ENCODE results near the gene KLC4. TPM values are rescaled to one million over a fixed set of nuclear protein-coding genes. Genes with fewer than 3 reads are reported as not detected.
A peak's percentile ranks its signal among the peaks of the same experiment; 100 is the strongest.

The KLC4 gene
- total RNA-seq, 1 experiment from 2014 or later = 17.5 TPM

GRCh38 chr6:43095939-43096338 is 36.5 kb downstream of the KLC4 start:
- Histone ChIP-seq H3F3A (ENCODE audit: low read length, unreplicated experiment) (peaks cover 6% of the 10 kb centered on the region), H3K27ac (ENCODE audit: low read length) (peak overlapping the region; percentile 70), H3K36me3 (ENCODE audit: low read depth, low read length) (no peaks in the 10 kb centered on the region), H3K79me2 (ENCODE audit: low read length) (peaks cover 64% of the 10 kb centered on the region), H3K27me3 (ENCODE audit: low read length) (no peaks in the 10 kb centered on the region), H3K9me3 (ENCODE audit: low read length) (no peaks in the 10 kb centered on the region), H3K9me2 (replicated peaks; ENCODE audit: low read length) (no peaks in the 10 kb centered on the region), H3K4me1 (ENCODE audit: insufficient read depth, low read length) (peaks cover 40% of the 10 kb centered on the region), H3K9ac (ENCODE audit: low read length) (peak overlapping the region; percentile 11; the same call in 1 of the 2 replicates), H4K20me1 (ENCODE audit: low read length) (no peaks in the 10 kb centered on the region), H3K4me3 (ENCODE audit: low read length) (peak overlapping the region; percentile 16; the same call in 1 of the 2 replicates), H2AFZ (ENCODE audit: low read length) (peak overlapping the region; percentile 51), H3K4me2 (ENCODE audit: low read length) (peak overlapping the region; percentile 72)
- intact Hi-C loops (cut with micrococcal nuclease) = no loop called here
- POLR2A ChIA-PET (ENCODE audit: unreplicated experiment) = interaction anchor here (0.6 kb wide), 1 partner anchor 166 kb away, joined by 31 read pairs; the partner anchor contains the start of gene CNPY3
- no TSS peak for BruUV-seq (replicated peaks)
- ATAC-seq (no peak), DNase-seq (no peak)
- CTCF ChIA-PET = no interaction called here
- TF ChIP-seq CTCF (conservative IDR thresholded peaks at IDR 0.05; ENCODE audit: low read depth, low read length) (no peak), EZH2 (IDR thresholded peaks at IDR 0.05; ENCODE audit: low read length, unreplicated experiment) (no peak)

DNA sequence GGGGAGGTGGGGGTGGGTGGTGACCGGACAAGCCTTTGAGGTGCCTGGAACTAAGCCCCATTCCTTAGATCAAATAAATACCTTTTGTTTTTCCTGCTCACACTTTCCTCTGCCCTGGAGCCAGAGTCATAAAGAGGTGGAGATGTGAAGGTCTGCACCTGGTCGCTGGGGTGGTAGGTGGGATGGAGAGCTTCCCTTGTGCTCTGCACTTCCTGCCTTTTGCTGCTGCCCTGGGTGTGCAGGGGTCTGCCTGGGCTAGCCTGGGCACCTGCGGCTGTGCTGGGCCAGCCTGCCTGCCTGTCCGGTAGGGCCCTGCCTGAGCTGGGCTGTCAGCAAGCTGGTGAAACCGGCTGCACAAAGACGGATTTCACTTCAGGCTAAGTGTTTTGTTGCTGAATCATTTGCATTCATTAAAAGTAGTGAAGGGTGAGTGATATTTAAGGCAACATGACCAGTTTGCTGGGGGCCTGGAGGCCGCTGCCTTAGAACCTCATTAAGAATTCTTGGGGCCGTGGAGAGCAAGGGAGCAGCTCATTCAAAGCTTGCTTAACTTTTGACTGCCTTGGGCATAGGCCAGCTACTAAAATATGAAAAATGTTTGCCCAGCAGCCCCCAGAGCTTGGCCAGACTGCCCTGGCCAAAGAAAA is 37.1 kb downstream of the KLC4 start:
- Histone ChIP-seq H2AFZ (ENCODE audit: low read length) (peak overlapping the region; percentile 51), H3F3A (ENCODE audit: low read length, unreplicated experiment) (peaks cover 6% of the 10 kb centered on the region), H4K20me1 (ENCODE audit: low read length) (no peaks in the 10 kb centered on the region), H3K4me1 (ENCODE audit: insufficient read depth, low read length) (peaks cover 33% of the 10 kb centered on the region), H3K9ac (ENCODE audit: low read length) (peak overlapping the region; percentile 13), H3K36me3 (ENCODE audit: low read depth, low read length) (no peaks in the 10 kb centered on the region), H3K4me2 (ENCODE audit: low read length) (peak overlapping the region; percentile 72), H3K79me2 (ENCODE audit: low read length) (peaks cover 58% of the 10 kb centered on the region), H3K27ac (ENCODE audit: low read length) (peak overlapping the region; percentile 70), H3K4me3 (ENCODE audit: low read length) (peak overlapping the region; percentile 42), H3K27me3 (ENCODE audit: low read length) (no peaks in the 10 kb centered on the region), H3K9me3 (ENCODE audit: low read length) (no peaks in the 10 kb centered on the region), H3K9me2 (replicated peaks; ENCODE audit: low read length) (no peaks in the 10 kb centered on the region)
- POLR2A ChIA-PET (ENCODE audit: unreplicated experiment) = interaction anchor here (0.6 kb wide), 2 partner anchors 112 to 167 kb away, joined by 3 to 31 read pairs; partner anchors contain the start of genes CNPY3 and PPP2R5D
- ATAC-seq = peak; percentile 88
- TF ChIP-seq CTCF (conservative IDR thresholded peaks at IDR 0.05; ENCODE audit: low read depth, low read length) (no peak), EZH2phosphoT487 (IDR thresholded peaks at IDR 0.05; ENCODE audit: borderline replicate concordance, low read length) (no peak), EZH2 (IDR thresholded peaks at IDR 0.05; ENCODE audit: low read length, unreplicated experiment) (no peak)
- no TSS peak for BruUV-seq (replicated peaks)
- intact Hi-C loops (cut with micrococcal nuclease) = no loop called here
- DNase-seq = peak; percentile 94
- CTCF ChIA-PET = interaction anchor here (0.5 to 0.6 kb wide), 2 partner anchors 214 to 1031 kb away, joined by 5 to 6 read pairs; partner anchors contain the start of gene TMEM63B

DNA sequence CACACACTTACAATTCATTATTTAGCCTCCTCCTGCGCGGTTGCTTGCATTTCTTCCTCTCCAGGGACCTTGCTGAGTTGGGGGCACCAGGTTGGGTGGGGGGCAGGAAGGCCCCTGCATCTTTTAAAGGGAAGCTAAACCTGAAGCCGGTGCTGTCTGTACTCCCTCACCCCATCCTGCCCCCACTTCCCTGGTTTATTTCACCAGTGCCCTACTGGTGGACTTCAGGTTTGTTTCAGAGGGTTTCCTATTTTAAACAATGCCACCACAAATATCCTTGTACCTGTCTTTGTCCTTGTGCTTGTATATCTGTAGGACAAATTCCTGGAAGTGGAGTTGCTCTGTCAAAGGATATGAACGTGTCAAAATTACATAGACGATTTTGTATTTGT is 37.7 kb downstream of the KLC4 start:
- H3K4me3 ChIP-seq (ENCODE audit: low read length) = peak overlapping the region; percentile 42
- TF ChIP-seq CTCF (conservative IDR thresholded peaks at IDR 0.05; ENCODE audit: low read depth, low read length) (peak; percentile 16; the same call in 1 of the 2 replicates), EZH2phosphoT487 (IDR thresholded peaks at IDR 0.05; ENCODE audit: borderline replicate concordance, low read length) (no peak), EZH2 (IDR thresholded peaks at IDR 0.05; ENCODE audit: low read length, unreplicated experiment) (no peak)
- peak overlapping the region; percentile 51 for H2AFZ ChIP-seq (ENCODE audit: low read length)
- intact Hi-C loops (cut with micrococcal nuclease) = no loop called here
- ChIA-PET CTCF (interaction anchor here (0.5 to 0.6 kb wide), 2 partner anchors 214 to 1030 kb away, joined by 5 to 6 read pairs; partner anchors contain the start of gene TMEM63B), POLR2A (ENCODE audit: unreplicated experiment) (interaction anchor here (0.6 kb wide), 1 partner anchor 113 kb away, joined by 3 read pairs; the partner anchor contains the start of gene PPP2R5D)
- peak; percentile 21 for ATAC-seq
- peak overlapping the region; percentile 72 for H3K4me2 ChIP-seq (ENCODE audit: low read length)
- H3K4me1 ChIP-seq (ENCODE audit: insufficient read depth, low read length) = peaks cover 30% of the 10 kb centered on the region
- peak overlapping the region; percentile 13; the same call in 1 of the 2 replicates for H3K9ac ChIP-seq (ENCODE audit: low read length)
- H3K9me2 ChIP-seq (replicated peaks; ENCODE audit: low read length) = no peaks in the 10 kb centered on the region
- H3K79me2 ChIP-seq (ENCODE audit: low read length) = peaks cover 54% of the 10 kb centered on the region
- peak; percentile 19 for DNase-seq
- no TSS peak for BruUV-seq (replicated peaks)
- H3K27me3 ChIP-seq (ENCODE audit: low read length) = no peaks in the 10 kb centered on the region
- H3K27ac ChIP-seq (ENCODE audit: low read length) = peak overlapping the region; percentile 70
- no peaks in the 10 kb centered on the region for H4K20me1 ChIP-seq (ENCODE audit: low read length)
- H3K9me3 ChIP-seq (ENCODE audit: low read length) = no peaks in the 10 kb centered on the region
- no peaks in the 10 kb centered on the region for H3K36me3 ChIP-seq (ENCODE audit: low read depth, low read length)
- peaks cover 6% of the 10 kb centered on the region for H3F3A ChIP-seq (ENCODE audit: low read length, unreplicated experiment)

Data from PC-3 (cell line).